GM12891 (cell line): ENCODE measurements around the gene ELAVL4.

Experiments
- POLR2A ChIP-seq: IDR thresholded peaks from 2 replicates; pipeline ENCODE4 v1.6.1; 2011; ENCODE audit warnings: low read depth, low read length, control low read depth
- SPI1 ChIP-seq: IDR thresholded peaks from 2 replicates; pipeline ENCODE4 v1.6.1; 2011; ENCODE audit warnings: low read depth, low read length, control low read depth

DNA sequence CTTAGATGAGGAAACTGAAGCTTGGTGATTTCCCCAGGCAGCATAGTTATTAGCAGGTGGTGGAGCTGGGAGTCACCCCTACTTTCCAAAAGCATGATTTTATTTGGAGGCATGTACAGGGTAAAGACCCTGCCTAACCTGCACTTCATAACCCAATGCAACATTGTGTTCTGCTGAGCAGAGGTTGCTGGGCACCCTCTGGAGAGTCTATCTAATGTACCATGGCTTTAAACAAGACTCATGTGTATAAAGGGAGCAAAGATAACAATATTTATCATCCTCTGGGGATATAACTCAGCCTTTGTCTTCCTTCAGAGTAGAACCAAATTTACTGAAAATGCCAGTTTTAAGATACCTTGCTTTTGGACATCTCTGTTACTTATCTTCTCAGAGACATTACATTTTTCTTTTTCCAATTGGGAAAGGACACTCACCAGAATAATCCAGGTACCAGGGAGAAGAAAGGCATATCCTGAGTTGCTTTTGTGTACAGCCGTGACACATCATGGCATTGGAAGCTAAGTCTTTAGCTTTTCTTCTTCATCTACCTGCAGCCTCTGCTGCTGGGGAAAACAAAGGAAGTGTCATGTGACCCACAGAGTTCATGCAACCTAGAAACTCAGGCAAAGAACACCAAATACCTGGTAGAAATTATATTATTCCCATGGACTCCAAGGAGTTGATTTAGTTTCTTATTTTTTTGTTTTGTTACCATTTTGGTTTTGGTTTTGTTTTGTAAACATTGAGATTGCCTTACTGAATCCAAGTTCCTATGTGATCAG is 39.6 kb downstream of the ELAVL4 start:
- TF ChIP-seq POLR2A (no peak), SPI1 (no peak)
